Measurements from ENCODE around the gene MEAF6.
A peak's percentile ranks its signal among the peaks of the same experiment; 100 is the strongest.

MEAF6 gene

GRCh38 chr1:37557402-37557801, 42.8 kb upstream of the MEAF6 start:
- no peak overlapping the region; the same call in 1 of the 2 replicates for H3K27ac ChIP-seq
- TF ChIP-seq, protein P1, sequence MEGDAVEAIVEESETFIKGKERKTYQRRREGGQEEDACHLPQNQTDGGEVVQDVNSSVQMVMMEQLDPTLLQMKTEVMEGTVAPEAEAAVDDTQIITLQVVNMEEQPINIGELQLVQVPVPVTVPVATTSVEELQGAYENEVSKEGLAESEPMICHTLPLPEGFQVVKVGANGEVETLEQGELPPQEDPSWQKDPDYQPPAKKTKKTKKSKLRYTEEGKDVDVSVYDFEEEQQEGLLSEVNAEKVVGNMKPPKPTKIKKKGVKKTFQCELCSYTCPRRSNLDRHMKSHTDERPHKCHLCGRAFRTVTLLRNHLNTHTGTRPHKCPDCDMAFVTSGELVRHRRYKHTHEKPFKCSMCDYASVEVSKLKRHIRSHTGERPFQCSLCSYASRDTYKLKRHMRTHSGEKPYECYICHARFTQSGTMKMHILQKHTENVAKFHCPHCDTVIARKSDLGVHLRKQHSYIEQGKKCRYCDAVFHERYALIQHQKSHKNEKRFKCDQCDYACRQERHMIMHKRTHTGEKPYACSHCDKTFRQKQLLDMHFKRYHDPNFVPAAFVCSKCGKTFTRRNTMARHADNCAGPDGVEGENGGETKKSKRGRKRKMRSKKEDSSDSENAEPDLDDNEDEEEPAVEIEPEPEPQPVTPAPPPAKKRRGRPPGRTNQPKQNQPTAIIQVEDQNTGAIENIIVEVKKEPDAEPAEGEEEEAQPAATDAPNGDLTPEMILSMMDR (conservative IDR thresholded peaks at IDR 0.05), result no peak

GRCh38 chr1:37556712-37557196, 42.2 kb upstream of the MEAF6 start, which contains the start of gene DNALI1:
Gene DNALI1, plus strand, starts transcription at chr1:37556940. Its CDS starts 55 bp downstream, at chr1:37556995.
- no peak within 1 kb of the TSS; the same call in 1 of the 2 replicates for H3K27ac ChIP-seq
- TF ChIP-seq, protein P1 (conservative IDR thresholded peaks at IDR 0.05), result no peak

DNA sequence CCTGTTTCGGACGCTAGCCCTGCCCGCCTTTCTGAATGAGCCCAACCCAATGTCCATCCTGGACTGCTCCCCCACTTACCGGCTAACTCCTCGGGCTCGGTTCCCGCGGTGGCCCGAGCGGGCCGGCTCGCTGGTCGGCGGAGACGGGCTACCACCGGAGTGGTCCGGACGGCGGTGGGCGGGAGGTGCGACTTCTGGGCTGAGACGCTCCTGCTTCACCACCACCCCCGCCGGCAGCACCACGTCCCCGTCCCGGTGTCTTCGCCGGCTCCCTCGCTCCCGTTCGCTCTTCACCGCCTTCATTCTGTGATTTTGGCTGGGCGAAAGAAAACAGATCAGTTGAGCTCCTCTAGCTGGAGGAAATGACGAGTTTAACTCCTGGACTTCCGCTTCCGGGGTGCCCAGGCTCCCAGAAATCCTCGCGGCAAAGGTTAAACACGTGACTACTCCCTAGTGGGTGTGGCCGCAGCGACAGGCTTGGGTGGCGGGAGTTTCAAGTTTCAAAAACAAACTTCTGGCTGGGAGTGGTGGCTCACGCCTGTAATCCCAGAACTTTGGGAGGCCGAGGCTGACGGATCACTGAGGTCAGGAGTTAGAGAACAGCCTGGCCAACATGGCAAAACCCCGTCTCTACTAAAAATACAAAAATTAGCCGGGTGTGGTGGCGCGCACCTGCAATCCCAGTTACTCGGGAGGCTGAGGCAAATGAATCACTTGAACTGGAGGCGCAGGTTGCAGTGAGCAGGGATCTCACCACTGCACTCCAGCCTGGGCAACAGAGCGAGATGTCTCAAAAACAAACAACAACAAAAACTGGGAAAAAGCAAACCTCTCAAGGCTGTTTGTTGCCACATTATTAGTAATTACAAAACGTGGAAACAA, 39.6 kb upstream of the MEAF6 start, which contains the start of gene SNIP1:
Gene SNIP1, minus strand, starts transcription at position 367 of the 882 bp plus-strand sequence. Its CDS starts 64 bp downstream, at position 303.
- H3K27ac ChIP-seq, result peak within 1 kb of the TSS; percentile 83
- TF ChIP-seq, protein P1 (conservative IDR thresholded peaks at IDR 0.05), result no peak

DNA sequence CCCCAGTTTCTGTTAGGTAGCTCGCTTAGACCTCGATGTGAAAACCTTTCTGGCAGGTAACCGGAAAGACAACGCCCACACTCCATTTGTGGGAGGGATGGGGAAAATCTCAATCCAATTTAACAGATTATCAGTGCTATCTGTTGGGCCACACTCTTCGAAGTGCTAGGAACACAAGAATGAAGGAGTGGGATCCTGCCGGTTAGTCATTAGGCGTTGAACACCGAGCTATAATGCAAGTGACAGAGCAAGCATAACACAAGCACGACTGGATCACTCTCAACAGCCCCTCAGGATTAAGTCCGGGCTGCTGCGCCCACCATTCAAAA, 39.0 kb upstream of the MEAF6 start:
- H3K27ac ChIP-seq, result peak overlapping the region; percentile 83
- TF ChIP-seq, protein P1 (conservative IDR thresholded peaks at IDR 0.05), result no peak

DNA sequence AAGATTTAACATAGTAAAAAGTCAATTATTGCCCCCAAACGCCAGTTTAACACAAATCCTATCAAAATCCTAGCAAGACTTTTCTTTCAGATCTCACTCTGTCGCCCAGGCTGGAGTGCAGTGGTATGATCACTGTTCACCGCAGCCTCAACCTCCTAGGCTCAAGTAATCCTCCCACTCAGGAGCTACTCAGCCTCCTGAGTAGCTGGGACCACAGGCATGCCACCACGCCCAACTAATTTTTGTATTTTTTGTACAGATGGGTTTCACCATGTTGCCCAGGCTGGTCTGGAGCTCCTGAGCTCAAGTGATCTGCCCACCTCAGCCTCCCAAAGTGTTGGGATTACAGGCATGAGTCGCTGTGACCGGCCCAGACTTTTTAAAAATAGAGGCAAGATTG, 34.8 kb upstream of the MEAF6 start:
- TF ChIP-seq, protein P1 (conservative IDR thresholded peaks at IDR 0.05), result no peak
- H3K27ac ChIP-seq, result no peak overlapping the region

GRCh38 chr1:37545019-37545418, 30.5 kb upstream of the MEAF6 start:
- TF ChIP-seq, protein P1 (conservative IDR thresholded peaks at IDR 0.05), result no peak
- H3K27ac ChIP-seq, result no peak overlapping the region

GRCh38 chr1:37544530-37544929, 30.0 kb upstream of the MEAF6 start:
- TF ChIP-seq, protein P1 (conservative IDR thresholded peaks at IDR 0.05), result no peak
- no peak overlapping the region for H3K27ac ChIP-seq
